Stimulated activated CD4-positive, alpha-beta T cell treated with anti-CD3 and anti-CD28 coated beads, Interleukin-4, amount 100 ng/mL, for 4 hours (primary cell): ENCODE results near the gene GRM6.

Experiments used
- DNase-seq, 2 experiments: peaks; one replicate each; pipeline ENCODE4 v3.0.0-alpha.2; 2020

The GRM6 gene

GRCh38 chr5:178983728-178984127 lies 11.4 kb downstream of the GRM6 start:
- no peak for DNase-seq

- no peak for DNase-seq
Observed at GRCh38 chr5:178982941-178983340, 12.2 kb downstream of the GRM6 start.

- no peak for DNase-seq
Observed at GRCh38 chr5:178981381-178981780, 13.7 kb downstream of the GRM6 start.

- DNase-seq, result no peak
Observed at GRCh38 chr5:178965465-178966055, 29.6 kb downstream of the GRM6 start.

- no peak for DNase-seq
Observed at GRCh38 chr5:178941361-178941760, 53.8 kb downstream of the GRM6 start.

GRCh38 chr5:178940569-178941360 lies 54.4 kb downstream of the GRM6 start, which contains the start of gene ZNF454:
Gene ZNF454 (plus strand): TSS chr5:178941198. CDS start chr5:178942792, 1,594 bp downstream.
- DNase-seq, result no peak

- no peak for DNase-seq
Observed at GRCh38 chr5:178931846-178932760, 63.0 kb downstream of the GRM6 start.
